Measurements from ENCODE around the gene SEC61G.

GRCh38 chr7:54758702-54759592 is at the start of gene SEC61G:
- TF ChIP-seq EZH2phosphoT487 (IDR thresholded peaks at IDR 0.05; ENCODE audit: insufficient read depth, low read depth) = no peak
- TF ChIP-seq EZH2 (IDR thresholded peaks at IDR 0.05; ENCODE audit: insufficient read depth, poor library complexity, severe bottlenecking) = no peak
